Neural cell (in vitro differentiated cells): ENCODE results near the gene ADAMTS10. TPM values are rescaled to one million over a fixed set of nuclear protein-coding genes. Genes with fewer than 3 reads are reported as not detected.

Experiments
- H2AFZ ChIP-seq: fragments of 200-600, 300-800 bp; sonication (generic), shearing (Covaris generic); 2 replicates; pipeline ENCODE4 v1.6.0; 2014; ENCODE audit warnings: low read depth, mild to moderate bottlenecking, antibody characterized with exemption, low read length, moderate library complexity
- H3F3A ChIP-seq: fragments of 200-600 bp; shearing (Covaris generic); 2 replicates; pipeline ENCODE4 v1.6.1; 2016; ENCODE audit warnings: mild to moderate bottlenecking, moderate library complexity, mixed read lengths, antibody characterized with exemption, low read length; ENCODE audit not compliant: insufficient read depth, poor library complexity, severe bottlenecking
- H3K27ac ChIP-seq: fragments of 200-600, 300-800 bp; sonication (generic), shearing (Covaris generic); 2 replicates; pipeline ENCODE4 v1.5.1; 2014; ENCODE audit warnings: mild to moderate bottlenecking, low read length, moderate library complexity
- H3K27me3 ChIP-seq: fragments of 300-800, 200-600 bp; sonication (generic), shearing (Covaris generic); 2 replicates; pipeline ENCODE4 v1.6.0; 2014; ENCODE audit warnings: mild to moderate bottlenecking, low read depth, low read length, moderate library complexity; ENCODE audit not compliant: insufficient read depth
- H3K36me3 ChIP-seq: fragments of 300-800, 200-600 bp; sonication (generic), shearing (Covaris generic); 2 replicates; pipeline ENCODE4 v1.5.1; 2014; ENCODE audit warnings: mild to moderate bottlenecking, antibody characterized with exemption, low read length, moderate library complexity; ENCODE audit not compliant: insufficient read depth
- H3K4me2 ChIP-seq: fragments of 300-800, 200-600 bp; sonication (generic), shearing (Covaris generic); 2 replicates; pipeline ENCODE4 v1.6.0; 2014; ENCODE audit warnings: mild to moderate bottlenecking, low read length
- H3K4me3 ChIP-seq: fragments of 300-800, 200-600 bp; sonication (generic), shearing (Covaris generic); 2 replicates; pipeline ENCODE4 v1.5.1; 2014; ENCODE audit warnings: mild to moderate bottlenecking, low read length, moderate library complexity
- H3K79me2 ChIP-seq: fragments of 200-600 bp; shearing (Covaris generic); replicated peaks from 2 replicates; pipeline ENCODE4 v1.6.0; 2014; ENCODE audit warnings: mild to moderate bottlenecking, low read length, moderate library complexity; ENCODE audit not compliant: insufficient read depth
- H3K9ac ChIP-seq: fragments of 300-800, 200-600 bp; sonication (generic), shearing (Covaris generic); 2 replicates; pipeline ENCODE4 v1.6.1; 2016; ENCODE audit warnings: mild to moderate bottlenecking, low read length, mixed read lengths
- H3K9me2 ChIP-seq: fragments of 200-600 bp; shearing (Covaris generic); 2 replicates; pipeline ENCODE4 v1.6.1; 2016; ENCODE audit warnings: mild to moderate bottlenecking, low read length, mixed read lengths; ENCODE audit not compliant: insufficient read depth
- H3K9me3 ChIP-seq: fragments of 200-600, 300-800 bp; sonication (generic), shearing (Covaris generic); 2 replicates; pipeline ENCODE4 v1.6.1; 2016; ENCODE audit warnings: mild to moderate bottlenecking, mixed run types, low read length, moderate library complexity, mixed read lengths
- H4K20me1 ChIP-seq: fragments of 200-600 bp; shearing (Covaris generic); 2 replicates; pipeline ENCODE4 v1.6.1; 2016; ENCODE audit warnings: mild to moderate bottlenecking, mixed run types; ENCODE audit not compliant: insufficient read depth
- CTCF ChIP-seq: fragments of 450-650 bp; IDR thresholded peaks from 2 replicates; pipeline ENCODE4 v1.5.1; 2014; ENCODE audit warnings: antibody characterized with exemption, mild to moderate bottlenecking, moderate library complexity; ENCODE audit not compliant: poor library complexity, severe bottlenecking
- EP300 ChIP-seq: fragments of 450-650 bp; conservative IDR thresholded peaks from 2 replicates; pipeline ENCODE4 v1.6.1; 2014; ENCODE audit warnings: antibody characterized with exemption, mild to moderate bottlenecking, moderate library complexity; ENCODE audit not compliant: poor library complexity, severe bottlenecking
- EZH2 ChIP-seq: fragments of 200-600, 300-800 bp; shearing (Covaris generic), sonication (generic); IDR thresholded peaks from 2 replicates; pipeline ENCODE4 v1.6.1; 2014; ENCODE audit warnings: antibody characterized with exemption, low read length, borderline replicate concordance, mild to moderate bottlenecking; ENCODE audit not compliant: insufficient read depth, poor library complexity, severe bottlenecking
- MXI1 ChIP-seq: fragments of 450-650 bp; conservative IDR thresholded peaks from 2 replicates; pipeline ENCODE4 v1.6.1; 2014; ENCODE audit warnings: antibody characterized with exemption, mild to moderate bottlenecking; ENCODE audit not compliant: poor library complexity, severe bottlenecking
- POLR2AphosphoS5 ChIP-seq: IDR thresholded peaks from 2 replicates; pipeline ENCODE4 v1.6.1; 2012
- RAD21 ChIP-seq: fragments of 450-650 bp; conservative IDR thresholded peaks from 2 replicates; pipeline ENCODE4 v1.6.1; 2014; ENCODE audit warnings: antibody characterized with exemption, mild to moderate bottlenecking, moderate library complexity
- REST ChIP-seq: IDR thresholded peaks from 2 replicates; pipeline ENCODE4 v1.6.1; 2012; ENCODE audit warnings: borderline replicate concordance
- SMC3 ChIP-seq: fragments of 450-650 bp; conservative IDR thresholded peaks from 2 replicates; pipeline ENCODE4 v1.6.1; 2014; ENCODE audit warnings: antibody characterized with exemption, mild to moderate bottlenecking, moderate library complexity; ENCODE audit not compliant: poor library complexity
- TAF1 ChIP-seq: IDR thresholded peaks from 2 replicates; pipeline ENCODE4 v1.6.1; 2012; ENCODE audit warnings: low read depth
- polyA plus RNA-seq: library from polyadenylated mRNA; depleted of rRNA; stranded (reverse); fragments of >200 nt; gene quantifications from 2 replicates; pipeline ENCODE4 v1.2.3, GENCODE V29; 2014

Gene ADAMTS10
- polyA plus RNA-seq, 1 donor from 2014 or later: 99.4 TPM

- Histone ChIP-seq H3K9ac (no peak overlapping the region), H3K4me2 (no peak overlapping the region), H4K20me1 (no peaks in the 10 kb centered on the region), H3F3A (no peaks in the 10 kb centered on the region), H3K9me2 (no peaks in the 10 kb centered on the region), H3K27me3 (no peaks in the 10 kb centered on the region), H3K36me3 (no peaks in the 10 kb centered on the region), H3K27ac (no peak overlapping the region), H2AFZ (no peak overlapping the region), H3K9me3 (no peaks in the 10 kb centered on the region), H3K79me2 (no peaks in the 10 kb centered on the region), H3K4me3 (no peak overlapping the region)
- no peak for TF ChIP-seq MXI1
- TF ChIP-seq CTCF: no peak
- no peak for TF ChIP-seq RAD21
- TF ChIP-seq POLR2AphosphoS5: no peak
- TF ChIP-seq REST: no peak
- TF ChIP-seq EP300: no peak
- TF ChIP-seq SMC3: no peak
- TF ChIP-seq EZH2: no peak
- TF ChIP-seq TAF1: no peak
These were observed 21.3 kb downstream of the ADAMTS10 start for GRCh38 chr19:8589177-8589714.

- H3K36me3 ChIP-seq: no peaks in the 10 kb centered on the region
- no peak overlapping the region for H3K9ac ChIP-seq
- no peaks in the 10 kb centered on the region for H3K9me3 ChIP-seq
- no peaks in the 10 kb centered on the region for H3F3A ChIP-seq
- no peaks in the 10 kb centered on the region for H4K20me1 ChIP-seq
- H3K4me3 ChIP-seq: no peak overlapping the region
- no peak overlapping the region for H2AFZ ChIP-seq
- H3K79me2 ChIP-seq: no peaks in the 10 kb centered on the region
- H3K9me2 ChIP-seq: no peaks in the 10 kb centered on the region
- H3K4me2 ChIP-seq: no peak overlapping the region
- TF ChIP-seq CTCF (peak; percentile 31), SMC3 (no peak)
- no peak overlapping the region for H3K27ac ChIP-seq
- no peaks in the 10 kb centered on the region for H3K27me3 ChIP-seq
These were observed 24.4 kb downstream of the ADAMTS10 start for GRCh38 chr19:8585894-8586750.
